Chondrocyte (in vitro differentiated cells): ENCODE data around the gene SPTLC2. TPM values are rescaled to one million over a fixed set of nuclear protein-coding genes. Genes with fewer than 3 reads are reported as not detected.

Experiments
- DNase-seq: peaks from one replicate; pipeline ENCODE4 v3.0.0; 2021; ENCODE audit warnings: mixed read lengths, low spot score
- H3K27ac Mint-ChIP-seq: one replicate; pipeline ENCODE4 v1.8.0; 2021; ENCODE audit warnings: mild to moderate bottlenecking, moderate library complexity, mixed read lengths; ENCODE audit not compliant: unreplicated experiment
- H3K27me3 Mint-ChIP-seq: 2 replicates; pipeline ENCODE4 v1.8.0; 2021; ENCODE audit warnings: low read depth, mixed read lengths
- H3K36me3 Mint-ChIP-seq: 2 replicates; pipeline ENCODE4 v1.8.0; 2021; ENCODE audit warnings: low read depth, mixed read lengths
- H3K4me1 Mint-ChIP-seq: 2 replicates; pipeline ENCODE4 v1.8.0; 2021; ENCODE audit warnings: low read depth, mild to moderate bottlenecking, mixed read lengths
- H3K4me3 Mint-ChIP-seq: one replicate; pipeline ENCODE4 v1.8.0; 2021; ENCODE audit warnings: mild to moderate bottlenecking, moderate library complexity, mixed read lengths; ENCODE audit not compliant: unreplicated experiment
- H3K9me3 Mint-ChIP-seq: 2 replicates; pipeline ENCODE4 v1.8.0; 2021; ENCODE audit warnings: low read depth, mixed read lengths
- CTCF ChIP-seq: fragments of 200-600 bp; sonication (generic); IDR thresholded peaks from 2 replicates; pipeline ENCODE4 v1.5.0; 2021; ENCODE audit warnings: antibody characterized with exemption, mild to moderate bottlenecking, moderate library complexity
- total RNA-seq: library from RNA; stranded (reverse); gene quantifications from 3 replicates; pipeline ENCODE4 v1.2.1, GENCODE V29; 2021

SPTLC2 gene
- total RNA-seq, 1 donor from 2014 or later, result 29.1 TPM

DNA sequence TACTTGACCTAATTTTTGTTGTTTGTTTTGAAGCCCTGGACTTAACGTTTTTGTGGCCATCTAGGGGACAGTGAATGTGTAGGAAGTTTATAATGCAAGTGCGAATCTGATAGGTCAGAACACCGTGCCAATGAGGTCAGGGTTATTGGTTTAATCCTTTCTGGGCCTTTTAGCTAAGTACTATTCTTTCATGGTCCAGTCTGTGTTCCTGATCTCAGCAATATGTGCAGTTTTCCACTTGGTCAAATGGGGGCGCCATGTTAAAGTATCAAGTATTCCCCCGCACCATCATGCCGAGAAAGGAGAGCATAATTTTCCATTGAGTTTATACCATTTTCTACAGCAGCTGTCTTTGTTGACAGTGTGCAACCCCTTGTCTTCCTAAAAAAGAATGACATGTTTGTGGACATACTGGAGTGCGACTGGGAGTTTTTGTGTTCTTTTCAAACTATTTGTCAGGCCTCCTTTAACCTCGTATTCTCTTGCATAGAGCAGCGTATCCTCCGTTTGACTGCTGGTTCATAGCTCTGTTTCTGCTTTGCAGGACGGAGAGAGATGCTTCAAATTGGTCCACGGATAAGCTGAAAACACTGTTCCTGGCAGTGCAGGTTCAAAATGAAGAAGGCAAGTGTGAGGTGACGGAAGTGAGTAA is 157.2 kb downstream of the SPTLC2 start:
- Mint-ChIP-seq H3K27me3 (no peaks in the 10 kb centered on the region), H3K4me3 (peak overlapping the region; percentile 100), H3K4me1 (peaks cover 30% of the 10 kb centered on the region), H3K27ac (peak overlapping the region; percentile 39), H3K9me3 (no peaks in the 10 kb centered on the region), H3K36me3 (peaks cover 26% of the 10 kb centered on the region)
- TF ChIP-seq CTCF, result peak; percentile 87
- DNase-seq, result no peak

- no peak for DNase-seq
- Mint-ChIP-seq H3K4me1 (peaks cover 30% of the 10 kb centered on the region), H3K36me3 (peaks cover 23% of the 10 kb centered on the region), H3K27me3 (no peaks in the 10 kb centered on the region), H3K27ac (peak overlapping the region; percentile 100), H3K4me3 (peak overlapping the region; percentile 100), H3K9me3 (no peaks in the 10 kb centered on the region)
- no peak for TF ChIP-seq CTCF
Observed at GRCh38 chr14:77458249-77458950, 158.0 kb downstream of the SPTLC2 start.

- Mint-ChIP-seq H3K4me1 (peaks cover 30% of the 10 kb centered on the region), H3K27ac (peak within 1 kb of the TSS; percentile 100), H3K27me3 (no peaks in the 10 kb centered on the region), H3K4me3 (peak within 1 kb of the TSS; percentile 100), H3K36me3 (peaks cover 26% of the 10 kb centered on the region), H3K9me3 (no peaks in the 10 kb centered on the region)
- DNase-seq, result peak; percentile 97
- TF ChIP-seq CTCF, result no peak
Observed at GRCh38 chr14:77457522-77458248, 158.8 kb downstream of the SPTLC2 start, which contains the start of the genes AHSA1 and VIPAS39. Gene AHSA1 (plus strand): TSS chr14:77458093. CDS start chr14:77458190, 97 bp downstream. Gene VIPAS39 (minus strand): TSS chr14:77457601. CDS start chr14:77454102, 3,499 bp downstream.

- no peaks in the 10 kb centered on the region for H3K9me3 Mint-ChIP-seq
- peak; percentile 23 for TF ChIP-seq CTCF
- H3K4me1 Mint-ChIP-seq, result peaks cover 30% of the 10 kb centered on the region
- H3K27ac Mint-ChIP-seq, result peak overlapping the region; percentile 100
- no peaks in the 10 kb centered on the region for H3K27me3 Mint-ChIP-seq
- peaks cover 25% of the 10 kb centered on the region for H3K36me3 Mint-ChIP-seq
- DNase-seq, result no peak
- peak overlapping the region; percentile 100 for H3K4me3 Mint-ChIP-seq
Observed at GRCh38 chr14:77457115-77457521, 159.3 kb downstream of the SPTLC2 start.

Other genes starting within 250 kb of the SPTLC2 start
- 10.3 to 12.5 TPM (median 10.4 TPM) in 3 replicates for gene TMED8, start 239.5 kb downstream of the SPTLC2 start, total RNA-seq
- 1.2 to 3.3 TPM (median 1.4 TPM) in 3 replicates for gene SAMD15, start 239.3 kb downstream of the SPTLC2 start, total RNA-seq
- 0.18 to 0.37 TPM (median 0.27 TPM) in 3 replicates for gene NOXRED1, start 193.1 kb downstream of the SPTLC2 start, total RNA-seq
- 21.2 to 24.3 TPM (median 21.9 TPM) in 3 replicates for gene VIPAS39, start 159.0 kb downstream of the SPTLC2 start, total RNA-seq
- 85.0 to 107 TPM (median 85.7 TPM) in 3 replicates for gene AHSA1, start 158.5 kb downstream of the SPTLC2 start, total RNA-seq
- 0.20 to 0.26 TPM in 2 of 3 replicates, not detected in the other for gene ISM2, start 117.8 kb downstream of the SPTLC2 start, total RNA-seq
- 7.6 to 12.7 TPM (median 8.3 TPM) in 3 replicates for gene ALKBH1, start 91.4 kb upstream of the SPTLC2 start, total RNA-seq
- gene SLIRP, start 91.5 kb upstream of the SPTLC2 start, total RNA-seq, result 64.6 to 101 TPM (median 79.5 TPM) in 3 replicates
- gene SNW1, start 144.5 kb upstream of the SPTLC2 start, total RNA-seq, result 54.8 to 63.0 TPM (median 61.7 TPM) in 3 replicates
- gene ADCK1, start 183.5 kb upstream of the SPTLC2 start, total RNA-seq, result 7.3 to 7.7 TPM (median 7.5 TPM) in 3 replicates